Subcutaneous abdominal adipose tissue (tissue), 5 donors: ENCODE data around the gene CCSER1.

Experiments used
- H3K27ac ChIP-seq: one replicate; pipeline ENCODE4 v1.7.0; 2013; ENCODE audit warnings: low read depth, mild to moderate bottlenecking, inconsistent platforms, low read length, moderate library complexity
- H3K27me3 ChIP-seq, 5 donors: one replicate each; pipeline ENCODE4 v1.7.0; 2013; ENCODE audit warnings: low read length in 5 of 5, inconsistent platforms in 1 of 5; ENCODE audit not compliant: control insufficient read depth in 5 of 5, insufficient read depth in 4 of 5
- H3K36me3 ChIP-seq, 5 donors: one replicate each; pipeline ENCODE4 v1.7.0; 2013; ENCODE audit warnings: low read length in 5 of 5; ENCODE audit not compliant: control insufficient read depth in 5 of 5, insufficient read depth in 5 of 5
- H3K4me1 ChIP-seq, 5 donors: one replicate each; pipeline ENCODE4 v1.7.0; 2013; ENCODE audit warnings: low read length in 5 of 5, mild to moderate bottlenecking in 3 of 5, moderate library complexity in 1 of 5; ENCODE audit not compliant: control insufficient read depth in 5 of 5, insufficient read depth in 5 of 5
- H3K4me3 ChIP-seq, 5 donors: one replicate each; pipeline ENCODE4 v1.7.0; 2013; ENCODE audit warnings: low read length in 5 of 5, low read depth in 1 of 5
- H3K9ac ChIP-seq, 5 donors: one replicate each; pipeline ENCODE4 v1.7.0; 2013; ENCODE audit warnings: low read length in 5 of 5, mild to moderate bottlenecking in 4 of 5, moderate library complexity in 3 of 5
- H3K9me3 ChIP-seq, 5 donors: one replicate each; pipeline ENCODE4 v1.7.0; 2013; ENCODE audit warnings: low read length in 5 of 5; ENCODE audit not compliant: control insufficient read depth in 5 of 5
- donor health status: healthy.
- donor health status: healthy.
- donor health status: healthy.
- donor health status: healthy.
- donor health status: healthy.

The CCSER1 gene

DNA sequence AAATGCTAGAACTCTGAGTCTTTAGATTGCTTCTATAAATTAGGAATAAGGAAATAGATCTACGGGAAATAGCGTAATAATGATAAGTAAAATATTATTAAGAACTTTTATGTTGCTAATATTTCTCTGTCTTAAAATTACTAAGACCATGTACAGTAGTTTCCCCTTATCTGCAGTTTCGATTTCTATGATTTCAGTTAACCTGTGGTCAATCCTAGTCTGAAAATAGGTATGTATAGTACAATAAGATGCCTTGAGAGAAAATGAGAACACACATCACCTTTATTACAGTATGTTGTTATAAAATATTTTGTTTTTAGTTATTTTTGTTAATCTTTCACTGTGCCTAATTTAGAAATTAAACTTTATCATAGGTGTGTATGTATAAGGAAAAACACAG is 92.6 kb downstream of the CCSER1 start:
- Histone ChIP-seq H3K4me3 (no peak overlapping the region), H3K27ac (no peak overlapping the region), H3K27me3 (no peaks in the 10 kb centered on the region), H3K9me3 (no peaks in the 10 kb centered on the region), H3K36me3 (no peaks in the 10 kb centered on the region), H3K9ac (no peak overlapping the region), H3K4me1 (peaks cover 0 to 3% (median 0%) of the 10 kb centered on the region in 5 donors)

- no peak overlapping the region for H3K27ac ChIP-seq
- no peaks in the 10 kb centered on the region for H3K36me3 ChIP-seq
- H3K4me1 ChIP-seq = peaks cover 0 to 3% (median 0%) of the 10 kb centered on the region in 5 donors
- H3K27me3 ChIP-seq = no peaks in the 10 kb centered on the region
- no peaks in the 10 kb centered on the region for H3K9me3 ChIP-seq
- no peak overlapping the region for H3K9ac ChIP-seq
- H3K4me3 ChIP-seq = no peak overlapping the region
Observed at GRCh38 chr4:90220459-90220858, 93.3 kb downstream of the CCSER1 start.

GRCh38 chr4:90226734-90227133 is 99.5 kb downstream of the CCSER1 start:
- no peaks in the 10 kb centered on the region for H3K4me1 ChIP-seq
- no peak overlapping the region for H3K27ac ChIP-seq
- no peak overlapping the region for H3K9ac ChIP-seq
- no peaks in the 10 kb centered on the region for H3K27me3 ChIP-seq
- no peaks in the 10 kb centered on the region for H3K9me3 ChIP-seq
- H3K36me3 ChIP-seq = no peaks in the 10 kb centered on the region
- H3K4me3 ChIP-seq = no peak overlapping the region

DNA sequence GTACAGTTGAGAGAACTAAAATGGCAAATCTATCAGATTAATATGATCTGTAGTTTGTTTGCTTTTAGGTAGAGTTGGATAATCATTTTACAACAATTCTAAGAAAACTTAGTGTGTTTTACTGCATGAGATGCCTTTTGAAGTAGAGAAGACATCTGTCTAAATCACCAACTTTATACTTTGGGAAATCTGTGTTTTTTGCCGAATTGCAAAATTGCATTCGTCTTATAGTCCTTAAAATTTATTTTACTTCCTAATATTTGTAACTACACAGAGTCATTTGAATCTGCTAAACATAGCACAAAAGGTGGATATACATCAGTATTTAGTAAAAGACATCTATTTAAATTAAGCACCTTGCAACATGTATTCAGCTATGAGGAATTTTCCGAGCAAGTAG is 100.0 kb downstream of the CCSER1 start:
- Histone ChIP-seq H3K27me3 (no peaks in the 10 kb centered on the region), H3K9me3 (no peaks in the 10 kb centered on the region), H3K4me1 (no peaks in the 10 kb centered on the region), H3K9ac (no peak overlapping the region), H3K36me3 (no peaks in the 10 kb centered on the region), H3K27ac (no peak overlapping the region), H3K4me3 (no peak overlapping the region)

- Histone ChIP-seq H3K27me3 (no peaks in the 10 kb centered on the region), H3K9ac (peak overlapping the region in 1 of 5 donors; percentile 25), H3K27ac (no peak overlapping the region), H3K36me3 (no peaks in the 10 kb centered on the region), H3K9me3 (no peaks in the 10 kb centered on the region), H3K4me1 (peaks cover 0 to 8% (median 0%) of the 10 kb centered on the region in 5 donors), H3K4me3 (peak overlapping the region in 4 of 5 donors; percentile 19 to 48 (median 39))
Observed at GRCh38 chr4:90234916-90235547, 107.8 kb downstream of the CCSER1 start.

GRCh38 chr4:90237751-90238530 is 110.7 kb downstream of the CCSER1 start:
- Histone ChIP-seq H3K36me3 (no peaks in the 10 kb centered on the region), H3K27ac (no peak overlapping the region), H3K27me3 (no peaks in the 10 kb centered on the region), H3K9ac (no peak overlapping the region), H3K9me3 (no peaks in the 10 kb centered on the region), H3K4me3 (no peak overlapping the region), H3K4me1 (peaks cover 0 to 8% (median 0%) of the 10 kb centered on the region in 5 donors)

- Histone ChIP-seq H3K27me3 (no peaks in the 10 kb centered on the region), H3K36me3 (no peaks in the 10 kb centered on the region), H3K9ac (no peak overlapping the region), H3K4me1 (no peaks in the 10 kb centered on the region), H3K9me3 (no peaks in the 10 kb centered on the region), H3K27ac (no peak overlapping the region), H3K4me3 (no peak overlapping the region)
Observed at GRCh38 chr4:90240333-90240732, 113.1 kb downstream of the CCSER1 start.

DNA sequence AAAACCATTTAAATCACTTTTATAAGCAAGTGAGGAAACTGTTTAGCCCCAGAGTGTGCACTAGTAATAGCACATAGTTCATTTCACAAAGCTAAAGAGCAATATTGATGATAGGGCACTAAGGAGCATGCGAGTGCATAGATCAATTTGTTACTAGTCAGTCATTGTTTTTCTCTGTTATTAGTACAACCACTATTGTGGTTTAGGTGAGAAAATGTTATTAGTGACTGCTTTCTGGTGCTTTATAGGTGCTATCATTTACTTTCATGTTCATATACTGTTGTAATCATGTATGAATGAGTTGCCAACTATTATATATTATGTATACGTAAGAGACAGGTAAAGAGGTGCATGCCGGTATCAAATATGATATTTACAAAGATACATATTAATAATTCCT is 113.8 kb downstream of the CCSER1 start:
- H3K9me3 ChIP-seq = no peaks in the 10 kb centered on the region
- H3K9ac ChIP-seq = no peak overlapping the region
- no peaks in the 10 kb centered on the region for H3K27me3 ChIP-seq
- no peaks in the 10 kb centered on the region for H3K4me1 ChIP-seq
- H3K4me3 ChIP-seq = no peak overlapping the region
- H3K36me3 ChIP-seq = no peaks in the 10 kb centered on the region
- H3K27ac ChIP-seq = no peak overlapping the region

- Histone ChIP-seq H3K4me1 (no peaks in the 10 kb centered on the region), H3K27ac (no peak overlapping the region), H3K9me3 (no peaks in the 10 kb centered on the region), H3K9ac (no peak overlapping the region), H3K27me3 (no peaks in the 10 kb centered on the region), H3K36me3 (no peaks in the 10 kb centered on the region), H3K4me3 (no peak overlapping the region)
Observed at GRCh38 chr4:90245837-90246236, 118.6 kb downstream of the CCSER1 start.

DNA sequence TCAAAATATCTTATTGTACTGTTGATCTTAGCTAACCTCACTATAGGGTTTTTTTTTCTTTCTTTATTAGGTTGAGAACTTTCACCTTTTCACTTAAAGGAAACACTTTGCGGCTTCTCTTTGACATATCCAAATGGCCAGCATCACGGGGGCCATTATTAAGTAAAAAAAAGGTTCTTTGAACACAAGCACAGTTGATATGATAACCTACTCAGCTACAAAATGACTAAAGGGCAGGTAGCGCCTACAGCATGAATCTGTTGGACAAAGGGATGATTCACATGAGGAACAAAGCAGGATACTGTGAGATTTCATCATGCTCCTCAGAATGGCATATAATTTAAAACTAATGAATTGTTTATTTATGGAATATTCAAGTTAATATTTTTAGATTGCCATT is 119.6 kb downstream of the CCSER1 start:
- Histone ChIP-seq H3K36me3 (no peaks in the 10 kb centered on the region), H3K27ac (no peak overlapping the region), H3K4me1 (no peaks in the 10 kb centered on the region), H3K9ac (no peak overlapping the region), H3K9me3 (no peaks in the 10 kb centered on the region), H3K4me3 (no peak overlapping the region), H3K27me3 (no peaks in the 10 kb centered on the region)
